ENCODE measurements around the gene HDAC10.

Gene HDAC10

DNA sequence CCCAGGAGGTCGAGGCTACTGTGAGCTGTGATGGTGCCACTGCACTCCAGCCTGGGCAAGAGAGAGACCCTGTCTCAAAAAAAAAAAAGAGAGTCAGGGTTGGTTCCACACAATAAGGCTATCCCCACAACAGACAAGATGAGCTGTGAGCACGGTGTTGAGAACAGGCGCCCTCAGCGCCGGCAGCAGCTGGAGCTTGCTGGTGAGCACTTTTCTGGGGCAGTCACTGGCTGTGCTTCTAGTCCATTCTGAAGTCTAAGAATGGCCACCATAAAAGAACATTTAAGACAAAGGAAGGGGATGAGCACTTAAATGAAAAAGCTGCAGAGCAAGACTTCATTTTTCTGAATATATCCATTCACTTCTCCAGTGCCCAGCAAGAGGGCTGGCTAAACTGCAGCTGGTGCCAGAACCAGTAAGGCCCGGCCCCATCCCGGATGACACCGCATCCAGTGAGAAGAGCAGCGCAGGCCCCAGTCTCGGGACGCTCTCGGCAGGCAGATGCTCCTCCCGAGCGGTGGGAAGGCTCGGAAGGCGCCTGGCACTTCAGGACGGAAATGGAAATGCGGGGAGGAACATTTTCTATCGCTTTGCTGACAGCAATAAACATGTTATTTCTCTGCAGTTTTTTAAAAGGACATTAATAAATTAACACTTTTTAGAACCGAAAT lies 18.4 kb downstream of the HDAC10 start:
- DNase-seq = no peak

DNA sequence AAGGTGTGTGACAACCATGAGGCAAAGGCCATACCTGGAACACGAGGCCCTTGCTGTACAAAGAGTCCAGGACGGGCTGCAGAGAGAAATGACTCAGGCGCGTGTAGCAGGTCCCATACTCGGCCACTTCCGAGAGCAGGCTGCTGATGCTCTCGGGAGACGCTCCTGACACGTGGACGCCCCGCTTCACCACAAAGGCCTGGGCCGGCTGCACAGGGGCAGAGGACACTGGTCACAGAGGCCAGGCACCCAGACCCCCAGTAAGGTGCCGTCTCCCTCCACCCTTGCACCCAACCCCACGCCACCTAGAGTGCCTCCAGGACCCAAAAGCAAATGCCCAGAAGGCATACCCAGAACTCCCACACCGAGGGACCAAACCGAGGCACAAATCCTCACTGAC lies 21.7 kb downstream of the HDAC10 start:
- DNase-seq = no peak

DNA sequence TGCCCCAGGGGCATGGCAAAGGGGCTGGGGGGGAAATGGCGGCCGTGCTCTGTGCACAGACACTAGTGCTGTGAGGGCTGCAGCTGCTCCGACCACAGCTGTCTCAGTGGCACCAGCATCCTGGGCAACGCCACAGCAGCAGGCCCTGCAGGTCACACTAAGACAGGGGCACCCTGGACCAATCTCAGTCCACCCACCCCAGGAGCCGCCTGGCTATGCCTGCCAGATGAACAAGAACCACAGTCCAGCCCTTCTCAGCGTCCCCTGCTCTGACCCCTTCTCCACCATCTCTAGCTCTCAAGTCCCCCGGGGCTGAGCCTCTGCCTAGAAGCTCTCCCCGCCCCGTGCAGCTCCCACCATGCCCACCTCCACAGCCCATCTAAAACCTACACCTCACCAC lies 22.7 kb downstream of the HDAC10 start:
- no peak for DNase-seq

DNA sequence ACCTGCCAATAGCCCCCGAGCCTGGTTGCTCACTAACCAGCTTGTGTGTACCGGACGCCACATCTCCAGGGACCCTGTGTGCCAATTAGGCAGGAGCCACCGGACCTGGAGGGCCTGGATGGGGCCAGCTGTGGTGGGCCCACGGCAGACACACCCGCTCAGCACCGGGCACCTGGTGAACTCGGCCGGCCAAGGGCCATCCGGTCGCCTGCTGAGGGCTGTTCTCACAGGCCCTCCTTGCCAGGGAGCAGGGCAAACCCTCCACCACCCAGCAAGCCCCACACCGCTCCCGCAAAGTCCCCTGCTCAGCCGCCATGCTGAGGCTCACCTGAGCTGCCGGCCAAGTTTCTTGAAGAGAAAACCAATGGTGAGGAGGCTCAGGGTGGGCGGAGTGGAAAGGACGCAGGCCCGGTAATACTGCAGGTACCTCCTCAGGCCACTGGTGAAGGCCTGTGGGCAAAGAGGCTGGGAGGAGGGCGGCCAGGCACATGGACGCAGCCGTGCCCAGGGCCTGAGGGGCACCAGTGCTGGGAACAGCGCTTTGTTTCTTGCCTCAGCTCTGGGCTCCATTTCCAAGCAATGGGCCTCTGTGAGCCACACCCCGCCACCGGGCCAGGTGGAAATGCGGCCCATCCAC lies 23.4 kb downstream of the HDAC10 start:
- DNase-seq = no peak

DNA sequence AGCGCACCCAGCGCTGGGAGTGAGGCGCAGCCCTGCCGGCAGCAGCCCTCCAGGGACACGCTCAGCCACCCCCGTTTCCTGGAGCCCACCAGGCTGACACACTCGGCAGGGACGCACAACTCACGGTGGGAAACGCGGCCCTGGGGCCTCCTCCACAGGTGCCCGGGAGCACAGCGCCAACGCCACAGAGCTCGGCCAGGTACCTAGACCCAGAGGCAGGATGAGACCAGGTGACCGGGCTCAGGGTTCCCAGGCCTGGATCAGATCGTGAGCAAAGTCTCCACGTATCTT lies 24.2 kb downstream of the HDAC10 start:
- DNase-seq = no peak

DNA sequence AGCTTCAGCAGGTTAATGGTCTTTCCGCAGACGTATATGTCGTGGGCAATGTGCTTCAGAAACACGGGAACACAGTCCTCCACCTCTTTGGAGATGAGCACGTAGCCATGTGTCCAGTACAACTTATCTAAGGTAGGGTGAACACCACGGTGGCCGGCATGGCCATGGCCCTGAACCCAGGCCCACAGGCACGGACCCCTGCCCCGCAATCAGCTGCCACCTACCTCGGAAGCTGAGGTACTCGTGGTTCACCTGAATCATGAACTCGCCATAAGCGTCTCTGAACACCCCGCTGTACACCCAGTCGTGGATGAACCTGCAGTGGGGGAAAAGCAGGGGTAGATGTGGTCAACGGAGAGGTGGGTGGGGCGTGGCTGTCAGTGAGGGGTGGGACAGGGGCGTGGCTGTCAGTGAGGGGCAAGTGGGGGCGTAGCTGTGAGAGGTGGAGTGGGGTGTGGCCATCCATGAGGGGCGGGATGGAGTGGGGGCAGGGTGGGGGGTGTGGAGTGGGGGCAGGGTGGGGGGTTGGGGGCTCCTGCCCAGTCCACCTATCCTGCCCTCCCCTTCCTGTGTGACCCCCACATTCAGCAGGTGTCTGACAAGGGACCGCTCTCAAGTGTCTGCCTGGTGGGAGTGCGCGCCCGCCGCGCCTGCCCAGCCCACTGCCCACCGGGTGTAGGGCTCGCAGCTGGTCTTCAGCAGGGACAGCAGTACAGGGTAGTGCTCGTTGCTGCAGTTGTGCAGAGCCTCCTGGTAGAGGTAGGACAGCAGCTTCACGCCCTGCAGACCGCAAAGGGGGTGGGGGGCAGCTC lies 24.8 kb downstream of the HDAC10 start:
- DNase-seq = no peak

DNA sequence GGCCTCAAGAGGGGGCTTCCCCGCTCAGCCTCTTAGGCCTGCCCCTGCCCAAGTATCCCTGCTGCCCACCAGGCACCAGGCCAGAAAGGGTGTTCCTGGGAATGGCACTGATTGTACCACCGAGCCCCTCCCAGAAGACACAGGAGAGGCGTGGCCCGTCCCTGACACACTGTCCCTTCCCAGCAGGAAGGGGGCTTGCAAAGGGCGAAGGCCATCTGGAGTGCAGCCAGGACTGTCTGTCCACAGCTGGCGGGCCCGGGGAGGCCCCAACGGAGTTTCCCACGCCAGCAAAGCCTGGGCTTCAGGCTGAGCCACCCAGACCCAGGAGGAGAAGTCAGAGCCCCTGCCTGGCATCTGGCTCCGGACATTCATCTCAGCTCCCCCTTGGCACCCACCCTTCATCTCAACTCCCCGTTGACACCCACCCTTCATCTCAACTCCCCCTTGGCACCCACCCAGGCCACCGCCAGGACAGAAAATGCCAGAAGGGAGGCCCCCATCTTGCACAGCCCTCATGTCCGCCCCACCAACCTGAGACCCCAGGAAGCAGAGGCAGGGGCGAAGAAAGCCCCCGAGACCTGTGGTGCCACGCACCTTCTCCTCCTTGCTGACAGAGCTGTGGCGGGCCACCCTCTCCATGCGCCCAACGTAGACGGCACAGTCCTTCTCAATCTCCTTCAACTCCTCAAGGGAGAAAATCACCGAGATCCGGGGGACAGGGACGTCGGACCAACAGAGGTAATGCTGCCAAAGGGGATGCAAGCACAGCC lies 25.7 kb downstream of the HDAC10 start:
- no peak for DNase-seq

DNA sequence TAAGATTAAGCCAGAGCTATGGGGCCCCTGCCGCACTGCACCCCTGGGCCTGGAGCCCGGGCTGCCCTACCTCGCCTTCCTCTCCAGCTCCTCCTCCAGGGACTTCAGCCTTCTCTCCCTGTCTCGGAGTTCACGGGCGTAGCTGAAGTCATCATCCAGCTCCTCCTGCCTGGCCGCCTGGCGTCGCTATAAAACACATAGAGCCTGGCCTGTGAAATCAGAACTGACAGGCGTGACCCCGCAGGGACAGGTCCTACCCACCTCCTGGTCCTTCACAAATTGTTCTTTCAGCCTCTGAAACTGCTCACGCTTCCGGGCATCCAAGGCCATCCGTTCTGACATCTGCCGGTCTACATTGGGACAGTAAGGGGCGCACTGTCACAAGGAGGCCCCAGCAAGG lies 27.0 kb downstream of the HDAC10 start:
- no peak for DNase-seq

DNA sequence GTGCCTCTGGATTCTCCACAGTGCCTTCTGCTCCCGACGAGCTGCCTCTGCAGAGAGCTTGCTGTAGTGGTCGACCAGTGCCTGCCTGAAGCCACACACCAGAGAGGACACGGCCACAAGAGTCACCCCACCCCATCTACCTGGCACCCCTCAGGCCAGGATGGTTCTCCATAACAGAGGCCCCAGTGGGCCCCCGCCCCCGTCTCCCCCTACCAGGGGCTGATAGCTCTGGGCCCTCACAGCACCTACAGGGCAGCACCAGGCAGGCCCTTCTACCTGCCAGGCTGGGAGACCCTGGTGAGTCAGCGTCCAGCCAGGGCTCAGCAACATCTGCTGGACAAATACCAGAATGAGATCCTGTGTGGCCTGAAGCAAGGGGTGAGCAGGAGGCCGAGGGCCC lies 28.6 kb downstream of the HDAC10 start:
- no peak for DNase-seq

DNA sequence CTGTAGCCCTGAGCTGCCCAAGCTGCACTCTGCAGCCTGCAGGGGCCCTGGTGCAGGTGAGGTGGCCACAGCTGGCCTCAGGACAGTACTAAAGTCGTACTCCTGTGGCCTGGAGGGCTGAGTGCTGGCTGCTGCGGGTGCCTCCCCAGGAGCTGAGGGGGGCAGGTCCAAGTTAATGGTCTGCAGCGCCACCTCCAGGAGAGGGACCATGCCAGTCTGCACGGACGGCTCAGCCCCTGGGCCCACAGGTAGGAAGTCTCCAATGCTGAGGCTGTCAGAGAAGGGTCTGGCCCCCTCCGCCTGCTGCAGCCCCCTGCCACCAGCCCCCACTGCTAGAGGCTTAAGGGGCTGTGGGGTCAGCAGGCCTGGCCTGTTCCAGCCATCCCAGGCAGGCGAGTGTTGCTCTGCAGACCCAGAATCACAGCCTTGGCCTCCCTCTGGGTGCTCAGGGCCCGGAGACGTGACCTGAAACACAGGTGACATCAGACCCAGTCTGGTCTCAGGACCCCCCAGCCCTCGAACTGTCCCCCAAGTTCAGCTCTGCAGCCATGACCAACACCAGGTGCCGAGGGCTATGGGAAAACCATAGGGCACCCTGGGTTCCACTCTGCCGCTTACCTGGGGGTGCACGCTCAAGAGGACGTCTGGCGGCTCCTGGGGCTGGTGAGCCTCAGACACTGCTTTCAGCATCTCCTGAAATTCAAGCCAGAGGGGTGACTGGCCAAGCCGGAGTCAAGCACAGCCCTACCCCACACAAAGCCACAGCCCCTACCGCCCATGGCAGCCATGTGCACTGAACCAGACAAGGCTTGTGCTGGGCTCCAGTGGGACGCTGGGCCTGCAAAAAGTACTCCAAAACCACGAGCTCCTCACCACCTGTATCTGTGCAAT lies 29.4 kb downstream of the HDAC10 start:
- no peak for DNase-seq

DNA sequence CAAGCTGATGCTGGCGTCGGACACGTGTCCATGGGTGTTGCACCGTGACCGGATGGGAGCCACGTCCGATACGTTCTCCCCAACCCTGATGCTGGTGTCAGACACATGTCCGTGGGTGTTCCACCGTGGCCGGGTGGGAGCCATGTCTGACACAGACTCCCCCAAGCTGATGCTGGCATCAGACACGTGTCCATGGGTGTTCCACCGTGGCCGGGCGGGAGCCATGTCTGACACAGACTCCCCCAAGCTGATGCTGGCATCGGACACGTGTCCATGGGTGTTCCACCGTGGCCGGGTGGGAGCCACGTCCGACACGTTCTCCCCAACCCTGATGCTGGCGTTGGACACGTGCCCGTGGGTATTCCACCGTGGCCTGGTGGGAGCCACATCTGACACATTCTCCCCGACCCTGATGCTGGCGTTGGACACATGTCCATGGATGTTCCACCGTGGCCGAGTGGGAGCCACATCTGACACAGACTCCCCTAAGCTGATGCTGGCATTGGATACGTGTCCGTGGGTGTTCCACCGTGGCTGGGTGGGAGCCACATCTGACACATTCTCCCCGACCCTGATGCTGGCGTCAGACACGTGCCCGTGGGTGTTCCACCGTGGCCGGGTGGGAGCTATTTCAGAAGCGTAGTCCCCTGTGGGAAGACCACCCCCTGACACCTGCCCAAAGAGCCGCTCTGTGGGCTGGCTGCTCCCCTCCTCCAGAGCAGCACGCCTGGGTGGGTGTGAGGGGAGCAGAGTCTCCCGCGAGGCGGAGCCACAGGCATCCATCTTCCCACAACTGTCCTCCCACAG lies 30.3 kb downstream of the HDAC10 start:
- no peak for DNase-seq

DNA sequence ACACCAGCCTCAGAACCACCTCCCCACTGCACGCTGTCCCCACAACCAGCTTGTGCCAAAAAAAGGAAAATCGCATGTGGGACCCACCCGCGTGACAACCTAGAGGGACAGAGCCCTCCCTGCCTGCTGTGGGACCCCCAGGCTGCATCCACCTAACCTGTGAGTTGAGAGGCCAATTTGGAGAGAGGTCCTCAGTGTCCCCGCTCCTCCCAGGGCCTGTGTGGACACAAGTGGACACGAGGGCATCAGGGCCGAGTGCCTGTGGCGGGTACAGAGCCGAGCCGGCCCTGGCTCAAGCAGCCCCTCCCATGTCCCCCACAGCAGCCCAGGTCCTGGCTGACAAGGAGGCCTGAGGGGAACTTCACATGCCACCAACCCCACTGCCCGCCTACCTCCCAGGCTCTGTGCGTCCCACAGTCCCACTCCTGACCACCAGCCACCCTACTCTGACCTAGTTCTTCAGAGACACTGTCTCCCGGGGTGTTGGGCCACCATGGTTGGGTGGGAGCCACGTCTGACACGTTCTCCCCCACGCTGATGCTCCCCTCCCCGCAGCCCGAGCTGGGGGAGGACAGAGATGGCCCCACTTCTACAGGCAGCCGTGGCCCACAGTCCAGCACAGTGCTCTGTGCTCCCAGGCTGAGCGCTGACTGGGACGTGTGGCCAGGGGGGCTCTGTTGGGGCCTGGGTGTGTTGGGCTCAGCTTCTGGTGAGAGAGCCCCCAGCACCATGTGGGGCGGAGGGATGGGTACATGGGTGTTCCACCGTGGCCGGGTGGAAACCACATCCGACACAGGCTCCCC lies 31.1 kb downstream of the HDAC10 start:
- no peak for DNase-seq

DNA sequence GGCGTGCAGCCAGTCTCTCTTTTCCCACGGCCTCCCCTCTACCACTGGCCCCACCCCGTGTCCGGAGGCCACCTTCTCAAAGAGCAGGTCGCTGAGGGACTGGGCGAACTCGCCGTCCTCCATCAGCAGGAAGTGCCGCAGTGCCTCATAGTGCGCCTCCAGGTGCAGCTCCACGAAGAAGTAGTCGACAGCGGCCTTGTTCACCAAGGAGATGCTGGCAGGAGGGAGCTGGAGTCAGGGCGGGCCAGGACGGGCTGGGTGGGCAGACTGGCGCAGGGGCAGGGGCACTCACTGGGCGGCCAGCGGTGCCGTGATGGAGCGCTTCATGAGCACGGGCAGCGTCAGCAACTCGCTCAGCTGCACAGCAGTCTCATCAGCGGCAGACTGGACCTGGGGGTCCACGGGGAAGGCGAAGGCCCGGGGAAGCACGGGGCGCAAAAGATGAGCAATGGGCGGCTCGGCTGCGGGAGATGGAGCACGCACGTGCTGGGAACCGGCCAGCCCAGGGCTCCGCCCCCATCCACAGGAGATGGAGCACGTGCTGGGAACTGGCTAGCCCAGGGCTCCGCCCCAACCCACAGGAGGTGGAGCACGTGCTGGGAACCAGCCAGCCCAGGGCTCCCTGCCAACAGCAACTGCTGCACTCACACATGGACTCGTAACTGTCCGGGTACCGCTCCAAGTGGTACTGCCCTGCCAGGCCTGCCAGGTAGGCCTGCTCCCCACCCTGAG lies 31.9 kb downstream of the HDAC10 start:
- peak; percentile 2 for DNase-seq

DNA sequence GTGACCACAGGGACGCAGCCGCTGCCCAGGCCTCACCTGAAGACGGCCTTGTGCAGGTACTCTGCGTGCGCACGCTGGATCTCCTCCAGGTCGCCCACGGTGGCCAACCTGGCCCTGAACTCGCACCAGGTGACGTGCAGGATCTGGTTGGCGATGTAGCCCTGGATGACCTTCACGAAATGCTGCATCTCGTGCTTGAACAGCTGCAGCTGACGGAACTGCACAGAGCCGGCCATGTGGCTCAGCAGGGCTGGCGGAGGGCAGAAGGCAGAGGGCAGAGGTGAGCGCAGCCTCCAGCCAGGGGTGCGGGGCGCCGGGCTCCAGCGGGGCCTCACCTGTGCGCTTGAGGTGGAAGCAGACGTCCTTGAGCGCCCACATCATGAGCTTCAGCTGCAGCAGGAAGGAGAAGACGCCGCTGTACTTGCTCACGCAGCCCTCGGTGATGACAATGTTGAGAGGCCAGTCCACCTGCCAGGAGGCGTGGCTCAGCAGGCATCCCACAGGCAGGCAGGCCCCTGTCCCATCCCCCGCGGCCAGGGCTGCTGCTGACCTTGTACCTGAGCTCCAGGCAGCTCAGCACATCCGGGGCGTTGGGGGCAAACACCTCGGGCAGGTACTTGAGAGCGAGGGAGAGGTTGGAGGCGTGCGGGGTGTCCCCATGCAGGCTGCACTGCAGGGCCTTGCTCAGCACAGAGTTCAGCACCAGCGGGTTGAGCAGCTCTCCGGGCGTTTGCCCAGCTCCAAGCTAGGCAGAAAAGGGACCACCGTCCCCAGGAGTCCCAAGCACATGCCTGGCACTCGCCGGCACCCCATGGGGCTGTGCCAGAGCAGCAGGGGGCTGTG lies 32.7 kb downstream of the HDAC10 start:
- no peak for DNase-seq

DNA sequence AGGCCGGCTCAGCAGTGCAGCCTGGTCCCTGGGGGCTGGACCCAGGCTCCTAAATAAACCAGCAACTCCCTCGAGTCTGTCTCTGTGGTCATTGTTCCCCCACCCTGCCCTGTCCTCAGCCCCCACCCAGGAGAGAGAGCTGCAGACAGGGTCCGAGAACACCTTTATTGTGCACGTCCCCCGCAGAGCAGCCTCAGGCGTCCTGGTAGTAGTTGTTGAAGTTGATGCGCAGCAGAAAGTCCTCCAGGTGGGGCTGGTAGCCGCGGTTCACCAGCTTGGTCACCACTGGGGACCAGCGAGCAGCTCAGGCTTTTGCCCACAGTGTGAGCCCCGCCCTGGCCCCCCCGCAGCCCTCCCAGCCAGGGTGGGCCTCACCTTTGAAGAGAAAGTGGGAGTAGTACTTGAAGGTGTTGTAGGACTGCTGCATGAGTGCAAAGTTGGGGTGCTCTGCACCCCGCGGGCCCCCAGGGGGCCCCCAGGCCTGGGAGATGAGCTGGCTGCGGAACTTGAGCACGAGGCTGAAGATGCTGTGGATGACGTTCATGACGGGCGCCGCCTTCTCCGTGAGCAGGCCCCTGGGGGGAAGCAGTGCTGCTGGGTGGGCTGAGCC lies 33.4 kb downstream of the HDAC10 start:
- DNase-seq = no peak

DNA sequence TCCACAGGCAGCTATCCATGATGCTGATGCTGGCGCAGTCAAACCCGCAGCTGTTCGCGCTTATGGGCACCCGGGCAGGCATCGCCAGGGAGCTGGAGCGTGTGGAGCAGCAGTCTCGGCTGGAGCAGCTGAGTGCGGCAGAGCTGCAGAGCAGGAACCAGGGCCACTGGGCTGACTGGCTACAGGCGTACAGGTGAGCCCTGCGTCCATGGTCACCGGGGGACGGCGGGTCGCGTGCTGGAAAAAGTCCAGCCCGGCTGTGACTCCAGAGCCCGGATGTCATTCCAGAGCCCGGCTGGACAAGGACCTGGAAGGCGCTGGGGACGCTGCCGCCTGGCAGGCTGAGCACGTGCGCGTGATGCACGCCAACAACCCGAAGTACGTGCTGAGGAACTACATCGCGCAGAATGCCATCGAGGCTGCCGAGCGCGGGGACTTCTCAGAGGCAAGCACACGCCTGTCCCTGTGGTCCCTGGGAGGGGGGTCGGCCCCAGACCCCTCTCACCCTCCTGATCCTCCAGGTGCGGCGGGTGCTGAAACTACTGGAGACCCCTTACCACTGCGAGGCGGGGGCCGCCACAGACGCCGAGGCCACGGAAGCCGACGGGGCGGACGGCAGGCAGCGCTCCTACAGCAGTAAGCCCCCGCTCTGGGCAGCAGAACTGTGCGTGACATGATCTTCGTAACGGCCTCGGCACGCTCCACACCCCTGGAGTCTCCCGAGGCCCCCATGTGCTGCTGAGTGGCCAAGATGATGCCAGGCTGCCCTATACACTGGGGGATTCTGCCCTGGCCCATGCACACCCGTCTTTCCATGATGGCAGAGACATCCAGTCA lies 34.2 kb downstream of the HDAC10 start:
- no peak for DNase-seq

DNA sequence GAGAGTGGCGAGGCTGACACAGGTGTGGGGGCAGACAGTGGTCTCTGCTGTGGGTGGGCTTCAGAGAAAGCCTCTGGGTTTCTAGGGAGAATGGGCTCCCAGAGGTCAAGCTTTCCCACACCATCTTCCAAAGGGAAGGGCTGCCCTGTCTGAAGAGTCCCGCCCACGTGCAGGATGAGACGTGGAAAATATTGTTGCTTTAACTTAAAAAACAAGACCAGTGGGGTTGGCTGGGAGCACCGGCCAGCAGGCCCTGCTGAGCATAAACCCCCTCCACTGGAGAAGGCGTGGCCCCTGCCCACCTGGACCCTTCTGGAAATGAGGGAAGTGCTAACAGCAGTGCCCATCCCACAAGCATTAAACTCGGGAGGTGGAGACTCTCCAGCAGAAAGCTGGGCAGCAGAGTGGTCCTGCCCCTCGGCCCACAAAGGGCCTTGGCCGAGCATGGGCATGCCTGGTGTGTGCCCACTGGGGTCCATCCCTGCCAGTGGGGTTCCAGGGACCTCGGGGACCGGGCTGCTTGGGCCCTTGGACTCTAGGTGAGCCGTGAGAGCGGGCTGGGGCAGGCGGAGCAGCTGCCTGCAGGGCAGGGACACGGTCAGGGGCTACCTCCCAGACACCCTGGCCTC lies 34.9 kb downstream of the HDAC10 start:
- no peak for DNase-seq
